Measurements from ENCODE around the gene TNFSF4. TPM values are rescaled to one million over a fixed set of nuclear protein-coding genes. Genes with fewer than 3 reads are reported as not detected.
"Not testable (repeated sequence)": the region's sequence is repeated elsewhere in the genome, so short reads cannot be mapped to it uniquely, and the experiment has no call there.

Gene TNFSF4
- total RNA-seq, 1 donor from 2014 or later, result 2.5 TPM

DNA sequence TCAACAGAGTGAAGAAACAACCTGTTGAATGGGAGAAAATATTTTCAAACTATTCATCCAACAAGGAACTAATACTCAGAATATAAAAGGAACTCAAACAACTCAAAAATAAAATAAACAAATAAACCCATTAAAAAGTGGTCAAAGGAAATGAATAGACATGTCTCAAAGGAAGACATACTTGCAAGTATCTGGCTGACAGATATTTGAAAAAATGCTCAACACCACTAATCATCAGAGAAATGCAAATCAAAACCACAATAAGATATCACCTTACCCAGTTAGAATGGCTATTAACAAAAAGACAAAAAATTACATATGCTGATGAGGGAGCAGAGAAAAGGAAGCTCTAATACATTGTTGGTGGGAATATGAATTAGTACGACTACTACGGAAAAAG is 38.2 kb downstream of the TNFSF4 start:
- intact Hi-C loops (cut with micrococcal nuclease), result no loop called here

DNA sequence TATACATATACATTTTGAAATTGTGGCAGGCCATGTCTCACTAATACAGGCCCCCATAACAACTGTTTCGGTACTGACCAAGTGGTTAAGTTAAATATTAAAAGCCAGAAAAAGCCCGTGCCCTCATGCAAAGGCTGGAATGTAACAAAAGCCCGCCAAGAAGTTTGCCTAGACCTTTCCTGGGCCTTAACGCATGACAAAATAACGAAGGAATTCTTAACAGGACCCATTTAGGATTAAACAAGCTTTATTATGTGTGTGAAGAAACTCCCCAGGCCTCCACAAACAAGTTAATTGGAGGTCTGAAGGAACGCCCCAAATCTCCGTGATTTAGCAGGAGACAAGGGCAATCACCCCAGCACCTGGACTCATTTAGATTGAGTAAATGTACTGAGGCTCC is 42.4 kb downstream of the TNFSF4 start:
- intact Hi-C loops (cut with micrococcal nuclease), result no loop called here

GRCh38 chr1:173164178-173164577 is 43.0 kb downstream of the TNFSF4 start:
- intact Hi-C loops (cut with micrococcal nuclease), result no loop called here

DNA sequence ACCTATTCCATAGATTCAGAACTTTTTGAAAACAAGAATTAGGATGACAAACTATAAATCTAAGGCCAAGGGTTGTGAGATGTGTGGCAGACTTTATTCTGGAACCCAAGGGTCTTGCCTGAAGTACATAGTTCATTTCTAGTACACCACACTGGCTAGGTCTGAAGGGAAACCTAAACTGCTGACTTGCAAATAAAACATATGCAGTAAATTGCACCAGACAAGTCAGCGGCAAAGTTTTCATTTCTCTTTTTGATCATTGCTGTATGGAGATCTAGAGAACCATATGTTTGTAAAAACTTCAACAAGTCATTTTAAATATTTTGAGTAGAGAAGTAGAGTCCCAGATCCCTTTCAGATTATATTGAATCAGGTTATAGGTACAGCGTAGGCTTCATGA is 43.9 kb downstream of the TNFSF4 start:
- intact Hi-C loops (cut with micrococcal nuclease), result no loop called here

DNA sequence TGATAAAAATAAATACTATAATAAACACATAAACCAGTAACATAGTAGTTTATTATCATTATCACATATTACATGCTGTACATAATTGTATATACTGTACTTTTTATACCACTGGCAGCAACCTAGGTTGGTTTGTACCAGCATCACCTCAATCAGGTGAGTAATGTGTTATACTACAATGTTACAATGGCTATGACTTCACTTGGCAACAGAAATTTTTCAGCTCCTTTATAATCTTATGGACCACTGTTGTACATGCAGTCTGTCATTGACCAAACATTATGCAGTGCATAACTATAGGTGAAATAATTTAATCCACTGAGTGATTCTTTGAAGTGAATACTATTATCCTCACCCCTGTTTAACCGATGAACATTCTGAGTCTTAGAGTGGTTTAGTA is 44.5 kb downstream of the TNFSF4 start:
- intact Hi-C loops (cut with micrococcal nuclease), result no loop called here

GRCh38 chr1:173161510-173162221 is 45.5 kb downstream of the TNFSF4 start:
- intact Hi-C loops (cut with micrococcal nuclease), result no loop called here

GRCh38 chr1:173153964-173154363 is 53.2 kb downstream of the TNFSF4 start:
- intact Hi-C loops (cut with micrococcal nuclease), result not testable (repeated sequence)

- intact Hi-C loops (cut with micrococcal nuclease), result no loop called here
Observed at GRCh38 chr1:173153503-173153902, 53.6 kb downstream of the TNFSF4 start.

GRCh38 chr1:173152598-173152997 is 54.5 kb downstream of the TNFSF4 start:
- intact Hi-C loops (cut with micrococcal nuclease), result no loop called here

GRCh38 chr1:173150795-173151194 is 56.3 kb downstream of the TNFSF4 start:
- intact Hi-C loops (cut with micrococcal nuclease), result no loop called here

DNA sequence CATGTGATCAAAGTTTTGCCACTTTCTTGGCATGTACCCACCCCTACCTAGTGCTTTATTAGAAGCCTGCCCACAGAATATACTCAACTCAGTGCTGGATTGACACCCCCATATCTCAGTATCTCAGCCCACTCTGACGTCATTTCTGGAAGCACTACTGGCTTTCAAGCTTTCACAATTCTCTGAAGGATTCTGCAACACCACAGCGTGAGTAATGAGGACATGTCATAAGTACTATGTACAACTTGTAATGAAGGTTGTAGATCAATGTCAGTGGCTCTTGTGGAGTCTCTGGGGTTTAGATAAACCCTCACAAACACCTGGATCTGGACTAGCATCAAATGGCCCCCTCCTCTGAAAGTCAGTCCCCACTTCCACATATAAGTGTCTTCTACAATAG is 57.2 kb downstream of the TNFSF4 start:
- intact Hi-C loops (cut with micrococcal nuclease), result no loop called here

DNA sequence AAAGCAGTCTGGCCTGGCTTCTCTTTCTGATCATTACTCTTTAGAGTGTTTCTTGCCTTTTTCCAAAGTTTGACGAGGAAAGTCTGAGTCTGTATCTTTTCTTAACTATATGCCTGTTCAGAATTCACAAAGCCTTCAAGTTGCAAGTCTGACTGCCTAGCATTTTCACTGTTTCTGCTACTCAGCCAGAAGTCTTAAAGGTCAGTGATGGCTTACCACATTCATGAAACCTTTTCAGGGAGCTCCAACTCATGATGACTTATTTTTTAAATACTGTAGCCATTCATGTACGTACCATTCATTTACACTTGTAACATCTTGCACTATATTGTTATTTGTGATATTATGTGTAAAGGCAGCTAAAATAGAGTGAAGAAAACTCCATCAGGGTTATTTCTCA is 58.2 kb downstream of the TNFSF4 start:
- intact Hi-C loops (cut with micrococcal nuclease), result no loop called here

GRCh38 chr1:173148545-173148944 is 58.6 kb downstream of the TNFSF4 start:
- intact Hi-C loops (cut with micrococcal nuclease), result no loop called here

- intact Hi-C loops (cut with micrococcal nuclease), result no loop called here
Observed at GRCh38 chr1:173140733-173141132, 66.4 kb downstream of the TNFSF4 start.

DNA sequence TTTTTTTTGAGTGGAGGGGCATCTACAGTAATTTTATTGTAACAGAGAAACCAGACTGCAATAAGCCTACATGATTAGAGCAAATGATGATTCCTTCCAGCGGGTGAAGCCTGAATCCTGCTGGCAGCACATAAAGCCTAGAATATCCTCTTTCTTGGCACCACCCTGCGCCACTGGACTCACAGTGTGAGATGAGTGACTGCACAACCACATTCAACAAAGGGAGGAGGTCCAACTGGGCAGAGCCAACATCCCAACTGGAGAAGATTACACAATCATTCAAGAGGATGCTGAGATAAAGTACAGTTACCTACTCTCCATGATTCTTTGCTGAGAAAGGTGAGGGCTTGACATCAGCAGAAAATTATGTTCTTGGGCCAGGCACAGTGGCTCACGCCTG is 67.4 kb downstream of the TNFSF4 start:
- intact Hi-C loops (cut with micrococcal nuclease), result no loop called here

- intact Hi-C loops (cut with micrococcal nuclease), result no loop called here
Observed at GRCh38 chr1:173137107-173137706, 69.9 kb downstream of the TNFSF4 start.

- intact Hi-C loops (cut with micrococcal nuclease), result no loop called here
Observed at GRCh38 chr1:173134800-173135199, 72.3 kb downstream of the TNFSF4 start.

DNA sequence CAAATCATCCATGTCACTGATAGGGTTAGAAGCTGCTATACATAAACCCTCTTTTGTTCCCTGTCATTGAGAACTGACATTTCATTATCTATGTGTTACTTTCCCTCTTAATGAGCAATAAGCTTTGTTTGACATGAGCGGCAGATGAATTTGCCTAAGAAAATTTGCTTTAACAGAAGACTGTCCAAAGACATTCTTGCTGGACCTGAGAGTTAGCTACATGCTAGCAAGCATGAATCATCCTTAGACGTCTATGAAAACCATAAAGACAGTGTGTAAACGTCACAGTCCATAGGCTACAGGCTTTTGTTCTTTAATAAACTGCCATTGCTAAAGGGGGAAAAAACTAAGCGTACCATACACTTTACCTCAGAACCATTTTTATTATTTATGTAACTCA is 73.1 kb downstream of the TNFSF4 start:
- intact Hi-C loops (cut with micrococcal nuclease), result no loop called here

Other genes with a start within 250 kb of the TNFSF4 start
- gene TNFSF18, start 156.4 kb downstream of the TNFSF4 start, total RNA-seq, result not detected in 2 replicates

Measured in T-helper 1 cell treated with Interleukin-12 subunit alpha and Interleukin-12 subunit beta and Interleukin-4 antibody, amounts not matched to agents 30 ng/mL and 1 ng/mL, for 36 hours (primary cell).